Ovary (tissue), 3 donors: ENCODE measurements around the gene CSMD2.

Experiments
- CTCF ChIP-seq, 3 donors: fragments of 450-650 bp in 2 of 3; fragments of 200-600 bp in 1 of 3; IDR thresholded peaks; one replicate each; pipeline versions ENCODE4 v1.5.1 to v1.8.0; 2016 to 2022; ENCODE audit warnings: antibody characterized with exemption in 3 of 3, mild to moderate bottlenecking in 1 of 3
- POLR2A ChIP-seq: fragments of 450-650 bp; IDR thresholded peaks from one replicate; pipeline ENCODE4 v1.6.1; 2017; ENCODE audit warnings: antibody characterized with exemption, mild to moderate bottlenecking, moderate library complexity
- donor health status: DM: no; HTN: no; CAD: no.

GRCh38 chr1:34178072-34178471, 13.0 kb upstream of the CSMD2 start:
- TF ChIP-seq CTCF (IDR thresholded peaks at IDR 0.05) (no peak), POLR2A (no peak)
